Neural progenitor cell (in vitro differentiated cells): ENCODE measurements around the gene SSR3. TPM values are rescaled to one million over a fixed set of nuclear protein-coding genes. Genes with fewer than 3 reads are reported as not detected.

Experiments used
- DNase-seq: peaks from one replicate; pipeline ENCODE4 v3.0.0-alpha.2; 2016; ENCODE audit warnings: low spot score
- H2AFZ ChIP-seq: fragments of 200-600 bp; sonication (generic); replicated peaks from 2 replicates; pipeline ENCODE4 v1.6.1; 2016; ENCODE audit warnings: antibody characterized with exemption
- H3F3A ChIP-seq: fragments of 200-600 bp; sonication (generic); 2 replicates; pipeline ENCODE4 v1.6.1; 2016; ENCODE audit warnings: antibody characterized with exemption, low read depth
- H3K27ac ChIP-seq: fragments of 200-600 bp; sonication (generic); 2 replicates; pipeline ENCODE4 v1.5.1; 2016; ENCODE audit warnings: mild to moderate bottlenecking
- H3K27me3 ChIP-seq: fragments of 200-600 bp; sonication (generic); 2 replicates; pipeline ENCODE4 v1.6.1; 2016; ENCODE audit warnings: mild to moderate bottlenecking, moderate library complexity
- H3K36me3 ChIP-seq: fragments of 200-600 bp; sonication (generic); 2 replicates; pipeline ENCODE4 v1.5.1; 2016
- H3K4me1 ChIP-seq: fragments of 200-600 bp; sonication (generic); 2 replicates; pipeline ENCODE4 v1.6.1; 2016; ENCODE audit warnings: mixed run types
- H3K4me2 ChIP-seq: fragments of 200-600 bp; sonication (generic); 2 replicates; pipeline ENCODE4 v1.6.1; 2016
- H3K4me3 ChIP-seq: fragments of 200-600 bp; sonication (generic); 2 replicates; pipeline ENCODE4 v1.5.1; 2016
- H3K79me2 ChIP-seq: fragments of 200-600 bp; sonication (generic); 2 replicates; pipeline ENCODE4 v1.6.1; 2016; ENCODE audit warnings: low read depth
- H3K9ac ChIP-seq: fragments of 200-600 bp; sonication (generic); 2 replicates; pipeline ENCODE4 v1.6.1; 2016
- H3K9me3 ChIP-seq: fragments of 200-600 bp; sonication (generic); 2 replicates; pipeline ENCODE4 v1.5.1; 2016; ENCODE audit warnings: low read depth
- H4K20me1 ChIP-seq: fragments of 200-600 bp; sonication (generic); 2 replicates; pipeline ENCODE4 v1.6.1; 2016; ENCODE audit warnings: low read depth
- H3K27ac Mint-ChIP-seq: 3 replicates; pipeline ENCODE4 v1.8.0; 2021; ENCODE audit warnings: mixed read lengths
- H3K27me3 Mint-ChIP-seq: 2 replicates; pipeline ENCODE4 v1.8.0; 2022; ENCODE audit warnings: low read depth, mild to moderate bottlenecking, inconsistent platforms, moderate library complexity, mixed read lengths; ENCODE audit not compliant: insufficient read depth
- H3K36me3 Mint-ChIP-seq: 3 replicates; pipeline ENCODE4 v1.8.0; 2021; ENCODE audit warnings: mixed read lengths
- H3K4me1 Mint-ChIP-seq: 3 replicates; pipeline ENCODE4 v1.8.0; 2021; ENCODE audit warnings: mixed read lengths
- H3K4me3 Mint-ChIP-seq: 3 replicates; pipeline ENCODE4 v1.8.0; 2021; ENCODE audit warnings: mild to moderate bottlenecking, moderate library complexity, mixed read lengths
- H3K9me3 Mint-ChIP-seq: 3 replicates; pipeline ENCODE4 v1.8.0; 2020; ENCODE audit warnings: mixed read lengths
- CTCF ChIP-seq: fragments of 200-600 bp; sonication (generic); IDR thresholded peaks from 2 replicates; pipeline ENCODE4 v1.5.1; 2017; ENCODE audit warnings: antibody characterized with exemption, mild to moderate bottlenecking
- EZH2 ChIP-seq: fragments of 200-600 bp; sonication (generic); IDR thresholded peaks from 2 replicates; pipeline ENCODE4 v1.6.1; 2017; ENCODE audit warnings: antibody characterized with exemption, mild to moderate bottlenecking, moderate library complexity
- EZH2phosphoT487 ChIP-seq: fragments of 200-600 bp; sonication (generic); IDR thresholded peaks from 2 replicates; pipeline ENCODE4 v1.6.1; 2017; ENCODE audit warnings: antibody characterized with exemption
- total RNA-seq: library from RNA; depleted of rRNA; stranded (reverse); fragments of >200 nt; gene quantifications from 2 replicates; pipeline ENCODE4 v1.2.3, GENCODE V29; 2015; ENCODE audit warnings: low replicate concordance

Gene SSR3
- total RNA-seq, 1 donor from 2014 or later, result 142 TPM

DNA sequence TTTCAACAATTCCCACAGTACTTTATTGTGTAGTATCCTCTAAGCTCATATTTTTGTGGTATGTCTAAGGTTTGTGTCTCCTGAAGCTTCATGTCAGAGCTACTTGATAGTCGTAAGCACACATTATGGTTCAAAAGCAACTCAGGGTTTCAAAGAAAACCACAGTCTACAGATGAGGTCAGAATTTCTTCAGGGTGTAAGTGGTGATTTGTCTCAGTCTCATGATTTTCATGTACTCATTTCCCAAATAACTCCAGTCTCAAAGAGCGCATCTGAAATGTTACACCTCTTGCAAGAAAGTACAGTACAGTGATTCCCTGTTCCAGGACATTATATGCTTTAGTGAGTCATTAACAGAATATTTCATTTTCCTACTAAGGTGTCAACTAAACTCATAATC lies 47.5 kb upstream of the SSR3 start:
- peaks cover 14% of the 10 kb centered on the region for H3F3A ChIP-seq
- peaks cover 18% of the 10 kb centered on the region for H3K4me1 ChIP-seq
- no peaks in the 10 kb centered on the region for H3K36me3 ChIP-seq
- no peaks in the 10 kb centered on the region for H4K20me1 ChIP-seq
- no peak overlapping the region for H3K27ac ChIP-seq
- TF ChIP-seq CTCF, result no peak
- no peak for TF ChIP-seq EZH2
- TF ChIP-seq EZH2phosphoT487, result no peak
- peaks cover 37% of the 10 kb centered on the region for H3K4me1 Mint-ChIP-seq
- no peaks in the 10 kb centered on the region for H3K36me3 Mint-ChIP-seq
- H3K4me3 ChIP-seq, result no peak overlapping the region
- H3K4me2 ChIP-seq, result no peak overlapping the region
- H3K79me2 ChIP-seq, result no peaks in the 10 kb centered on the region
- peaks cover 11% of the 10 kb centered on the region for H3K27me3 ChIP-seq
- no peaks in the 10 kb centered on the region for H3K9me3 ChIP-seq
- no peak overlapping the region for H3K4me3 Mint-ChIP-seq
- H3K27me3 Mint-ChIP-seq, result peaks cover 4% of the 10 kb centered on the region
- no peak for DNase-seq
- no peak overlapping the region for H3K9ac ChIP-seq
- H3K27ac Mint-ChIP-seq, result no peak overlapping the region
- H3K9me3 Mint-ChIP-seq, result no peaks in the 10 kb centered on the region
- no peak overlapping the region for H2AFZ ChIP-seq

DNA sequence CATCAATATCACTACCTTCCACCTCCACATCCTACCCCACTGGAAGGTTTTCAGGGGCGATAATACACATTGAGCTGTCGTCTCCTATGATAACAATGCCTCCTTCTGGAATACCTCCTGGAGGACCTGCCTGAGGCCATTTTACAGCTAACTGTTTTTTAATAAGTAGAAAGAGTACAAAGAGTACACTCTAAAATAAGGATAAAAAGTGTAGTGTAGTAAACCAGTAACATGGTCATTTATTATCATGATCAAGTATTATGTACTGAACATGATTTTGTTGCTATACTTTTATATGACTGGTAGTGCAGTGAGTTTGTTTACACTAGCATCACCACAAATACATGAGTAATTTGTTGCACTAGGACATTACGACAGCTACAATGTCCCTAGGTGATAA lies 46.6 kb upstream of the SSR3 start:
- H2AFZ ChIP-seq, result no peak overlapping the region
- no peaks in the 10 kb centered on the region for H3K36me3 ChIP-seq
- H3K27ac Mint-ChIP-seq, result no peak overlapping the region
- H3K4me3 ChIP-seq, result no peak overlapping the region
- peaks cover 2% of the 10 kb centered on the region for H3K27me3 ChIP-seq
- H3K27me3 Mint-ChIP-seq, result peaks cover 4% of the 10 kb centered on the region
- no peak for DNase-seq
- H3K9ac ChIP-seq, result no peak overlapping the region
- no peak overlapping the region for H3K4me3 Mint-ChIP-seq
- TF ChIP-seq EZH2phosphoT487 (no peak), EZH2 (no peak), CTCF (no peak)
- no peaks in the 10 kb centered on the region for H3K9me3 ChIP-seq
- no peaks in the 10 kb centered on the region for H3K36me3 Mint-ChIP-seq
- no peaks in the 10 kb centered on the region for H3K79me2 ChIP-seq
- H4K20me1 ChIP-seq, result no peaks in the 10 kb centered on the region
- peaks cover 14% of the 10 kb centered on the region for H3F3A ChIP-seq
- H3K4me2 ChIP-seq, result no peak overlapping the region
- H3K27ac ChIP-seq, result no peak overlapping the region
- H3K9me3 Mint-ChIP-seq, result no peaks in the 10 kb centered on the region
- H3K4me1 Mint-ChIP-seq, result peaks cover 35% of the 10 kb centered on the region
- peaks cover 18% of the 10 kb centered on the region for H3K4me1 ChIP-seq

DNA sequence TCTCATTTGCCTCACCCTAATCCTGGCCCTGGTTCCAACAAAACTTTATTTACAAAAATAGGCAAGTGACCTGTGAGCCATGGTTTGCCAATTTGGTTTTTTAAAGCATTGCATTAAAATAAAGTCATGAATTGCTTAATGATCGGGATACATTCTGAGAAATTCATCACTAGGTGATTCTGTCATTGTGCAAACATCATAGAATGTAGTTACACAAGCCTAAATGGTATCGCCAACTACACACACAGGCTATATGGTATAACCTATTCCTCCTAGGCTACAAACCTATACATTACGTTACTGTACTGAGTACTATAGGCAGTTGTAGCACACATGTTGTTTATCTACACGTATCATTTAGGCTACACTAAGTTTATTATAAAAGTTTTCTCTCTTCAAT lies 45.9 kb upstream of the SSR3 start:
- H3K4me3 Mint-ChIP-seq, result no peak overlapping the region
- no peaks in the 10 kb centered on the region for H3K79me2 ChIP-seq
- H2AFZ ChIP-seq, result no peak overlapping the region
- no peaks in the 10 kb centered on the region for H3K27me3 ChIP-seq
- H3K9me3 ChIP-seq, result no peaks in the 10 kb centered on the region
- no peak for DNase-seq
- H3F3A ChIP-seq, result peaks cover 8% of the 10 kb centered on the region
- no peak overlapping the region for H3K9ac ChIP-seq
- peaks cover 29% of the 10 kb centered on the region for H3K4me1 Mint-ChIP-seq
- no peak overlapping the region for H3K4me3 ChIP-seq
- H3K9me3 Mint-ChIP-seq, result no peaks in the 10 kb centered on the region
- TF ChIP-seq CTCF, result no peak
- no peak for TF ChIP-seq EZH2phosphoT487
- TF ChIP-seq EZH2, result no peak
- H3K4me2 ChIP-seq, result no peak overlapping the region
- no peak overlapping the region for H3K27ac ChIP-seq
- H3K4me1 ChIP-seq, result peaks cover 18% of the 10 kb centered on the region
- no peaks in the 10 kb centered on the region for H4K20me1 ChIP-seq
- H3K36me3 Mint-ChIP-seq, result no peaks in the 10 kb centered on the region
- H3K27ac Mint-ChIP-seq, result no peak overlapping the region
- H3K27me3 Mint-ChIP-seq, result peaks cover 2% of the 10 kb centered on the region
- H3K36me3 ChIP-seq, result no peaks in the 10 kb centered on the region
